ENCODE data around the gene PPP2CA. TPM values are rescaled to one million over a fixed set of nuclear protein-coding genes. Genes with fewer than 3 reads are reported as not detected.

The PPP2CA gene
- total RNA-seq, result 126 to 137 TPM (median 134 TPM) in 3 replicates

GRCh38 chr5:134225780-134226440 lies at the start of gene PPP2CA:
Gene PPP2CA (minus strand): TSS chr5:134226073. CDS start chr5:134225861, 212 bp downstream.
- Mint-ChIP-seq H3K36me3 (no peaks in the 10 kb centered on the region), H3K27me3 (ENCODE audit: low read depth) (no peaks in the 10 kb centered on the region), H3K4me3 (peak within 1 kb of the TSS; percentile 94), H3K9me3 (no peaks in the 10 kb centered on the region), H3K4me1 (peaks cover 41% of the 10 kb centered on the region), H3K27ac (peak within 1 kb of the TSS; percentile 99)
- DNase-seq (ENCODE audit: low spot score in 2 of 2, unreplicated experiment in 2 of 2), result peak; percentile 97 to 100
- no peak for TF ChIP-seq CTCF (IDR thresholded peaks at IDR 0.05; ENCODE audit: unreplicated experiment)

- H3K4me3 Mint-ChIP-seq, result no peak overlapping the region
- DNase-seq (ENCODE audit: low spot score in 2 of 2, unreplicated experiment in 2 of 2), result no peak
- TF ChIP-seq CTCF (IDR thresholded peaks at IDR 0.05; ENCODE audit: unreplicated experiment), result no peak
- no peaks in the 10 kb centered on the region for H3K4me1 Mint-ChIP-seq
- H3K27me3 Mint-ChIP-seq (ENCODE audit: low read depth), result no peaks in the 10 kb centered on the region
- peaks cover 10% of the 10 kb centered on the region for H3K9me3 Mint-ChIP-seq
- peaks cover 2% of the 10 kb centered on the region for H3K36me3 Mint-ChIP-seq
- no peak overlapping the region for H3K27ac Mint-ChIP-seq
Observed at GRCh38 chr5:134273642-134274395, 47.9 kb upstream of the PPP2CA start.

GRCh38 chr5:134271059-134271458 lies 45.2 kb upstream of the PPP2CA start:
- no peak for DNase-seq (ENCODE audit: low spot score in 2 of 2, unreplicated experiment in 2 of 2)
- H3K36me3 Mint-ChIP-seq, result peaks cover 2% of the 10 kb centered on the region
- no peak overlapping the region for H3K27ac Mint-ChIP-seq
- H3K9me3 Mint-ChIP-seq, result peaks cover 7% of the 10 kb centered on the region
- H3K4me3 Mint-ChIP-seq, result no peak overlapping the region
- no peak for TF ChIP-seq CTCF (IDR thresholded peaks at IDR 0.05; ENCODE audit: unreplicated experiment)
- no peaks in the 10 kb centered on the region for H3K27me3 Mint-ChIP-seq (ENCODE audit: low read depth)
- no peaks in the 10 kb centered on the region for H3K4me1 Mint-ChIP-seq

- H3K27me3 Mint-ChIP-seq (ENCODE audit: low read depth), result no peaks in the 10 kb centered on the region
- peaks cover 18% of the 10 kb centered on the region for H3K9me3 Mint-ChIP-seq
- H3K36me3 Mint-ChIP-seq, result peaks cover 2% of the 10 kb centered on the region
- DNase-seq (ENCODE audit: low spot score in 2 of 2, unreplicated experiment in 2 of 2), result no peak
- no peaks in the 10 kb centered on the region for H3K4me1 Mint-ChIP-seq
- TF ChIP-seq CTCF (IDR thresholded peaks at IDR 0.05; ENCODE audit: unreplicated experiment), result no peak
- no peak overlapping the region for H3K4me3 Mint-ChIP-seq
- no peak overlapping the region for H3K27ac Mint-ChIP-seq
Observed at GRCh38 chr5:134268919-134269318, 43.0 kb upstream of the PPP2CA start.

- no peaks in the 10 kb centered on the region for H3K27me3 Mint-ChIP-seq (ENCODE audit: low read depth)
- no peak for DNase-seq (ENCODE audit: low spot score in 2 of 2, unreplicated experiment in 2 of 2)
Observed at GRCh38 chr5:134268019-134268601, 42.2 kb upstream of the PPP2CA start.

More at GRCh38 chr5:134268019-134268601, 42.2 kb upstream of the PPP2CA start:
- H3K9me3 Mint-ChIP-seq, result peaks cover 20% of the 10 kb centered on the region
- H3K36me3 Mint-ChIP-seq, result peaks cover 2% of the 10 kb centered on the region
- no peaks in the 10 kb centered on the region for H3K4me1 Mint-ChIP-seq
- H3K27ac Mint-ChIP-seq, result no peak overlapping the region
- H3K4me3 Mint-ChIP-seq, result no peak overlapping the region
- no peak for TF ChIP-seq CTCF (IDR thresholded peaks at IDR 0.05; ENCODE audit: unreplicated experiment)

Measured in mesothelial cell of epicardium (in vitro differentiated cells).